ENCODE measurements around the gene ZNF547.
"Not testable (repeated sequence)": the region's sequence is repeated elsewhere in the genome, so short reads cannot be mapped to it uniquely, and the experiment has no call there.

The ZNF547 gene

DNA sequence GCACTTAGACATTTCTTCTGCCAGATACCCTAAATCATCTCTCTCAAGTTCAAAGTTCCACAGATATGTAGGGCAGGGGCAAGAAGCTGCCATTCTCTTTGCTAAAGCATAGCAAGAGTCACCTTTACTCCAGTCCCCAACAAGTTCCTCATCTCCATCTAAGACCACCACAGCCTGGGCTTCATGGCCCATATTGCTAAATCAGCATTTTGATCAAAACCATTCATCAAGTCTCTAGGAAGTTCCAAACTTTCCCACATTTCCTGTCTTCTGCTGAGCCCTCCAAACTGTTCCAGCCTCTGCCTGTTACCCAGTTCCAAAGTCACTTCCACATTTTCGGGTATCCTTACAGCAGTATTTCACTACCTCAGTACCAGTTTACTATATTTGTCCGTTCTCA is 11.3 kb downstream of the ZNF547 start:
- DNase-seq, result not testable (repeated sequence)

DNA sequence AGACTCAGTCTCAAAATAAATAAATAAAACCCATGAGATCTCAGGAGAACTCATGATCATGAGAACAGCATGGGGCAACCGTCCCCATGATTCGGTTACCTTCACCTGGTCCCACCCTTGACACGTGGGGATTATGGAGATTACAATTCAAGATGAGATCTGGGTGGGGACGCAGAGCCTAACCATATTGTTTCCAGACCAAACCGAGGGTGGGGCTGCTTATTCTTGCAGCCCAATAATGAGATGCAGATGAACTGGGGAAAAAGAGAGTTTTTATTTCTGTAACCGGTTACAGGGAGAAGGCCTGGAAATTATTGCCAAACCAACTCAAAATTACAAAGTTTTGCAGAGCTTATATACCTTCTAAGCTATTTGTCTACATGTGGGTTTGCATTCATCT is 12.8 kb downstream of the ZNF547 start:
- DNase-seq, result no peak

DNA sequence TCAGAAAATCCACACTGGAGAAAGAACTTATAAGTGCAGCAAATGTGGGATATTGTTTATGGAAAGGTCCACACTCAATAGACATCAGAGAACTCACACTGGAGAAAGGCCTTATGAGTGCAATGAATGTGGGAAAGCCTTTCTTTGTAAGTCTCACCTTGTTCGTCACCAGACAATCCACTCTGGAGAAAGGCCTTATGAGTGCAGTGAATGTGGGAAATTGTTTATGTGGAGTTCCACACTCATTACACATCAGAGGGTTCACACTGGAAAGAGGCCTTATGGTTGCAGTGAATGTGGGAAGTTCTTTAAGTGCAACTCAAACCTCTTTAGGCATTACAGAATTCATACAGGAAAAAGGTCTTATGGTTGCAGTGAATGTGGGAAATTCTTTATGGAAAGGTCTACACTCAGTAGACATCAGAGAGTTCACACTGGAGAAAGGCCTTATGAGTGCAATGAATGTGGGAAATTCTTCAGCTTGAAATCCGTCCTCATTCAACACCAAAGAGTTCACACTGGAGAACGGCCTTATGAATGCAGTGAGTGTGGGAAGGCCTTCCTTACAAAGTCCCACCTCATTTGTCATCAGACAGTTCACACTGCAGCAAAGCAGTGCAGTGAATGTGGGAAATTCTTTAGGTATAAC is 14.3 kb downstream of the ZNF547 start:
- DNase-seq, result no peak

DNA sequence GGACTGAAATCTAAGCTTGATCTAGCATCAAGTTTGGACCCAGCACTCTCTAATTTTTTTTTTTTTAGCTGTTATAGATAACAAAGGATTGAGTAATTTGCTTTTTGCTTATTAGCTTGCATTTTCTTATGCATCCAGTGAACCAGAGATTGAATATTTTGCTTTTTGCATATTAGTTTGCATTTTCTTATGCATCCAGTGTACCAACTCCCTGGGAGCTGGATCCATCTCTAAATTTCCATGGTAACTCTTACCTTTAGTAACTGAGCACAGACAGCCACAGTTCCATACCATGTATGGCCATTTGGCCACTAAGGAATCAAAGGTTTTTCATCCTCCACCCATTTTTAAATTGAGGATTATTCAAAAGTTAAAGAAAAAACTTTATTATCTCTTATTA is 17.6 kb downstream of the ZNF547 start:
- DNase-seq, result no peak

DNA sequence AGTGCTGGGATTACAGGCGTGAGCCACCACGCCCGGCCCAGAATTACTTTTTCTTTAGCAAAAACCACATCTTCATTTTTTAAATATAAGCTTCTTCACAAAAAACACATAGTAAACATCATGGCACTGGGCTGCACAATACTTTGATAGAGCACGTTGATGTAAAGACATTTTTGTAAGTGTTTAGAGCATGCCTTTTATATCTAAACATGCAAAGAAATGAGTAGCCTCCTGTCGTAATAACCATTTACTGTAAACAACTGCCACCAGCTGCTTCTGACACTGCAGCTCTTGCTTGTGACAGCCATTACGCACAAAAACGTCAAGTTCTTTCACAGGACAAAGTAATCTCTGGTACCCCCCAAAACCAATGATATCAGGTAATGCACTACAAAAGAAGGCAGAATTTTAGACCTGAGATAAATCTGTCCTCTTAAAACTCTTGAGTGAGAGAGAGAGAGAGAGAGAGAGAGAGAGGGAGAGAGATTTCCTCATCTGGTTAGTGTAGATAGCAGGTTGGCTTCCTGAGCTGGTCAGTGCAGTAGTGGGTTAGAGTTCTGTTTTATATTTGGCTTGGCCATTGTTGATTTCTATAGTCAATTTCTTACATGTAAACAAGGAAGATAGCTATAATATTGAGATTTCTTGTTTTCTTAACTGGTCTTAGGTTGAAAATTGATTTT is 19.6 kb downstream of the ZNF547 start:
- DNase-seq, result no peak

DNA sequence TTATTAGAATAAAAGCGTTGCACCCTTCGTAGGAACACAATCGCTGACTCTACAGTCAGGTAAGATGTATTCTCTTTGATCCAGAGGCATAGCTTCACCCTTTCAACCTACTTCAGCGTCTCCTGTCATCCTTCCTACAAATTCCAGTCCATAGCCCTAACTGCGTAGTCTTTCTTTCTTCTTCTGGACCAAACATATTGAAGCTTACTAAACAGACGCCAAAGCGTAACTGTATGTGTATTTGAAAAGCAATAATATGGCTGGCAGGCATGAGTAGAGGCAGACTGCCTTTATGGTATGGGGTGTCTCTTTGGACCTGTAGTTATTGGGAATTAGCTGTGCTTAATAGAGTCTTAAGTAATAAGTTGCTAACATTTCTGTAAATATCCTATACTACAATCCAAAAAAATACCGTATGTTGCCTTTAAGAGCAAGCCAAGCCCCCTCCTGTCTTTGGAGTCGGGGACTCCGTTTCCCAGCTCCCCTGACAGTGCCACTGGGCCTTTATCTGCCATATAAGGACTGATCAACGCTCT is 25.9 kb downstream of the ZNF547 start:
- DNase-seq, result no peak

DNA sequence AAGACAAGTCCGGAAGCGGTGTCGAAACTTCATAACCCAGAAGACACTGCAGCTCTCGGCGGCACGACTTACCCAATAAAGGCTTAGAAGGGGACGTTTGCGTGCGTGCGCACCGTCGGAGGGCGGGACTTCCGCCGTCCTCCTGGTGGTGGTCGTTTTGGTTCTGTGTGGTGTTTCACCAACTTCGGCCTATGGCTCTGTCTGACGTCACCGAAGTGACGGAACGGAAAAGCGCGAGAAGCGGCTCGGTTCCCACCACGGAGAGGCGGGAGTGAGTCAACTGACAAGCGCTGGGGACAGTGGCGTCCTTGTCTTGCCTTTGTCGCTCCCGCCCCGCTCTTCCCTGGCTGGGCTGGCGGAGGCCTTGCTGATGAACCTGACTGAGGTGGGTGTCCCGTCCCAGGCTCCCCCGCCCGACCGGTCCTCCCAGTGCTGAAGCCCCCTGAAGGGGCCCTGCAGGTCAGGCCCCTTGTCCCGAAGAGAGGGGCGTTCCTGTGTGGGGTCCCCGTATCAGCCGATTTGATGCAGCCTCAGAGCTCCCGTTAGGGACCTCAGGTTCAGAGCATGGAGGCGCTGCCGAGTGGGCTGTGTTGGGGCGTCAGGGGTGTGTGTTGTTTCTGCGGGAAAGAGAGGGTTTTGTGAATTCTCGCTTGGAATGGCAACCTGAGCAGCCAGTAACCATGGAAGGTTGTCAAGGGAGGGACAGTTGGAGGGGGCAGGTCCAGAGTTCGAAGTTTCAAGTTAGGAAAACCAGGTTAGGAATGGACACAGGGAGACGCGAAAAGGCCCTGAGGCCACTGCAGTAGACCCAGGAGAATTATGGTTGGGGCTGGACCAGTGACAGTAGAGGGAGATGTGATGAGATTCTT is 26.6 kb downstream of the ZNF547 start, which contains the start of gene ZNF548:
TSS of gene ZNF548 (plus strand) at position 125 of the 869 bp plus-strand sequence. CDS start at position 371, 246 bp downstream.
- DNase-seq, result peak; percentile 97 to 98

DNA sequence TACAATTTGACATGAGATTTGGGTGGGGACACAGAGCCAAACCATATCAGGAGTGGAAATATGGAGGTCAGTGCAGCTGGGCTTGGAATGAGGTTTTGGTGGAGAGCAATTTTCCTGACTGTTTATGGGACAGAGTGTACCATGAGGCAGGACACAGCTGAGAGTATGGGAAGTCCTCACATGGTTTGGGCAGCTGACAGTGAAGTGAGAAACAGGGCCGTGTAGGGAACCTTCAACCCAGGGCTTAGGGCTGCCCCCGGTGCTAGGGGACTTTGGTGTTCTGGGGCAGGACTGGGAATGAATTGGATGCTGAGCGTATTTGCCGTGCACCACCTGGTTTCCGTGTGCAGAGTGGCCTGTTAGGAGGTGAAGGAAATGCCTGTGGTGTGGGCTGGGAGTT is 32.4 kb downstream of the ZNF547 start:
- no peak for DNase-seq

DNA sequence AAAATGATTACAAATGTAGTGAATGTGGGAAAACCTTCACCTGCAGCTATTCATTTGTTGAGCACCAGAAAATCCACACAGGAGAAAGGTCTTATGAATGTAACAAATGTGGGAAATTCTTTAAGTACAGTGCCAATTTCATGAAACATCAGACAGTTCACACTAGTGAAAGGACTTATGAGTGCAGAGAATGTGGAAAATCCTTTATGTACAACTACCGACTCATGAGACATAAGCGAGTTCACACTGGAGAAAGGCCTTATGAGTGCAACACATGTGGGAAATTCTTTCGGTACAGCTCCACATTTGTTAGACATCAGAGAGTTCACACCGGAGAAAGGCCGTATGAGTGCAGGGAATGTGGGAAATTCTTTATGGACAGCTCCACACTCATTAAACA is 35.5 kb downstream of the ZNF547 start:
- DNase-seq, result no peak

DNA sequence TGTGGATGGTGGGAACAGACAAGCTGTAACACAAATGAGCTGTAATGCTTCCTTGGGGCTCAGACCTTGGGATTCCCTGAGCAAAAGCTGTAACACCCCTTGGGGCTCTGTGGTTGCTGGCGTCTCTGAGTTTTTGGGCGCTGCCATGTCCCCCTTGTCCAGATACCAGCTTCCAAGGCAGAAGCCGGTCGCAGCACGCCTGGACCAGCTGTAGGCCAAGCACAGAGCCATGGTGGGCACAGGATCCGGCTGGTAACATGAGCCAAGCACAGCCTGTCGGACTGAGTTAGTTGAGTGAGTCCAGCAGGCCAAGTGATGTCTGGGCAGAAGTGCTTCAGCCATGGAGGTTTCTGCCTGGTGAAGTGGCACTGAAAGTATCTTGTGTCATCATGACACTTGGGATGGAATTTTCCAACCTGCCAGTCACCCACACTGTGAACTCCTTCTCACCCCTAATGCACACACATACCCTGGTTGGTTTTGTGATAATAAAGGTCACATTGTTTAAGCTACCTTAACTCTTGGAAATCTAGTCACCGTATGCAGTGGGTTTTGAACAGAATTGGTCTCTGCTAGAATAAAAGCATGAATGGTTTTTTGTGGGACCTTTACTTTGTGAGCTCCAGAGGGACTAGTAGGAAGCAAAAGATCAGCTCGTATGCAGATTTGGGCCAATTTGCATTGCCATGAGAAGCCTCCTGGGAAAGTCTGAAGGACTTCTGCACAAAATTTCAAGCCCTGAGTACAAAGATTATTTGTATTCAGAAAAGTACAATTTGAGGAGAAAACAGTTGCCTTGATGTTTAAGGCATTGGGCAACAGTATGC is 40.6 kb downstream of the ZNF547 start:
- DNase-seq, result no peak

DNA sequence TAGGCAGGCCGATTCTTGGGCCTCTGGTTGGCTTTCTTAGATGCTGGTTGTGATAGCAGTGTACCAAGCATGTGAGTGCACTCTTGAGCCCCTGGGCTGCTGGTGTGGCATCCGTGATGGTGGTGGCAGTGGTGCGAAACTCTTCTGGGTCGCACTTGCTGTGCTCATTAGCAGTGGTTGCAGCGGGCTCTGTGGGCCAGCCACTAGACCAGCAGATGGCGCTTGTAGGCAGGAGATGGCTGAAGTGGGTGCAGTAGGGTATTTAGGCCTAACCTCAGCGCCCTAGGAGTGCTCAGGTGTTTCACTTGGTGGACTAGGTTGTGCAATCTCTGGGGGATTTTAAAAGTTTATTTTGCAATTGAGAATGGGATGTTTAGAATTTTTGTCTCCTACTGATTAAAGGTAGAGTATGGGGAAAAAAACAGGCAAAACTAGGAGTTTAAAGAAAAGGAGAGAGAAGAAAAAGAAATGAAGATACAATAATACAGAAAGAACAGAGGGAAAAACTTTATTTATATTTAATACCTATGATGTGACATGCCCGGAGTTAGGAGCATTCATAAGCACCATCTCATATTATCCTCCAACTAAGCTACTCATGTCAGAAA is 43.3 kb downstream of the ZNF547 start:
- peak in 1 of 2 experiments; percentile 1 for DNase-seq

DNA sequence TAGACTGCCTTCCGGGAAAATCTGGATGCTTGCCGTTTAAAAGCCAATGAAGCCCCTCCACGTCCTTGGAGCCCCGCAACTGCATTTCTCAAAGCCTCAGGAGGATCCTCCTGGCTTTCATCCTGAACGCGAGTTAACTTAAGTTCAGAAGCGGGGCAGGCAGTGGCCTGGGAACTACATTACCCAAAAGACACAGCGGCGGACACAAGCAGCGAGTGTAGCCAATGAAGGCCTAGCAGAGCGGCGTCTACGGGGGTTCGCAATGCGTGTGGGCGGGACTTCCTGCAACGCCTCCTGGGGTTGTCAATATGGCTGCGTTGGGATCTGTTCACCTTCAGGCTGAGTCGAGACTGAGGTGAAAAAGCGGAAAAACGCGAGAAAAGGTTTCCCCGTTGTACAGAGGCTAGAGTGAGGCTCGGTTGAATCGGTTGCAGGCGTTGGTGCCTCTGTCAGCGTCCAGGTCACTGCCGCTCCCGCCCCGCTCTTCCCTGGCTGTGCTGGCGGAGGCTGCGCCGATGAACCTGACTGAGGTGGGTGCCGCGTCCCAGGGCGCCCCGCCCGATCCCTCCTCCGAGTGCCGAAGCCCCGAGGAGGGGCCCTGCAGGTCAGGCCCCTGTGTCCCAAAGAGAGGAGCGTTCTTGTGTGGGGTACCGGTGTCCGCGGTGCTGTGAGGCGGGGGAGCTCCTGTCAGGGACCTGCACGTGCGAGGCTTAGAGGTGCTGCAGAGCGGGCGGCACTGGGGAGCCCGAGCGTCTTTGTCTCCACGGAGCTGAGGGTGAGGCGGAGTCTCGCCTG is 47.7 kb downstream of the ZNF547 start, which contains the start of gene ZNF17:
TSS of gene ZNF17 (plus strand) at position 285 of the 795 bp plus-strand sequence. CDS start 2,455 bp downstream, outside the sequence.
- peak; percentile 90 to 95 for DNase-seq

DNA sequence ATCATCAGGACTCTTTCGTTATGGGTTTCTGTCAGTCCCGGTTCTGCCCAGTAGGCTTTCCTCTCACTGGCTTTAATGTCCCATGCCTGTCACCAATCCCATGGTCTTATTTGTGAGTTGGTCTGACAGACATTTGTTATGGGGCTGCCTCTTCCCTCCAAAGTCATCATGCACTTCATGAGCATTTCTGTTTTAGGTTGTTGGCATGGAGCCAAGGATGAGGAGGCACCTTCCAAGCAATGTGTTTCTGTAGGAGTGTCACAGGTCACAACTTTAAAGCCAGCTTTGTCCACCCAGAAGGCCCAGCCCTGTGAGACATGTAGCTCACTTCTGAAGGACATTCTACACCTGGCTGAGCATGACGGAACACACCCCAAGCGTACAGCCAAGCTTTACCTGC is 56.1 kb downstream of the ZNF547 start:
- DNase-seq, result no peak

DNA sequence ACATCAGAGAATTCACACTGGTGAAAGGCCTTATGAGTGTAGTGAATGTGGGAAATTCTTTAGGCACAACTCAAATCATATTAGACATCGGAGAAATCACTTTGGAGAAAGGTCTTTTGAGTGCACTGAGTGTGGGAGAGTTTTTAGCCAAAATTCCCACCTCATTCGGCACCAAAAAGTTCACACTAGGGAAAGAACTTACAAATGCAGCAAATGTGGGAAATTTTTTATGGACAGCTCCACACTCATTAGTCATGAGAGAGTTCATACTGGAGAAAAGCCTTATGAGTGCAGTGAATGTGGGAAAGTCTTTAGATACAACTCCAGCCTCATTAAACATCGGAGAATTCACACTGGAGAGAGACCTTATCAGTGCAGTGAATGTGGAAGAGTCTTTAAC is 57.7 kb downstream of the ZNF547 start:
- no peak for DNase-seq
